Measurements from ENCODE around the gene PCAT7.
"Not testable (repeated sequence)": the region's sequence is repeated elsewhere in the genome, so short reads cannot be mapped to it uniquely, and the experiment has no call there.

Gene PCAT7

GRCh38 chr9:94591876-94592275 lies 37.0 kb downstream of the PCAT7 start:
- TF ChIP-seq CTCF (IDR thresholded peaks at IDR 0.05; ENCODE audit: insufficient read depth, low read depth, low read length, missing control alignments) = no peak
- H3K4me3 ChIP-seq (ENCODE audit: low read length) = no peak overlapping the region
- DNase-seq (ENCODE audit: low read depth) = no peak

GRCh38 chr9:94592683-94593082 lies 37.8 kb downstream of the PCAT7 start:
- not testable (repeated sequence) for DNase-seq (ENCODE audit: low read depth); H3K4me3 ChIP-seq (ENCODE audit: low read length)

GRCh38 chr9:94593459-94594345 lies 38.8 kb downstream of the PCAT7 start, which contains the start of gene FBP2:
Gene FBP2, minus strand, starts transcription at chr9:94593824. Its CDS starts 98 bp downstream, at chr9:94593726.
- no peak for DNase-seq (ENCODE audit: low read depth)
- no peak within 1 kb of the TSS for H3K4me3 ChIP-seq (ENCODE audit: low read length)
- no peak for TF ChIP-seq CTCF (IDR thresholded peaks at IDR 0.05; ENCODE audit: insufficient read depth, low read depth, low read length, missing control alignments)

GRCh38 chr9:94599102-94599501 lies 44.2 kb downstream of the PCAT7 start:
- no peak for DNase-seq (ENCODE audit: low read depth)
- no peak for TF ChIP-seq CTCF (IDR thresholded peaks at IDR 0.05; ENCODE audit: insufficient read depth, low read depth, low read length, missing control alignments)

GRCh38 chr9:94600258-94600657 lies 45.4 kb downstream of the PCAT7 start:
- no peak overlapping the region for H3K4me3 ChIP-seq (ENCODE audit: low read length)
- DNase-seq (ENCODE audit: low read depth) = no peak
- no peak for TF ChIP-seq CTCF (IDR thresholded peaks at IDR 0.05; ENCODE audit: insufficient read depth, low read depth, low read length, missing control alignments)

More at GRCh38 chr9:94599102-94599501, 44.2 kb downstream of the PCAT7 start:
- no peak overlapping the region for H3K4me3 ChIP-seq (ENCODE audit: low read length)

- TF ChIP-seq CTCF (IDR thresholded peaks at IDR 0.05; ENCODE audit: insufficient read depth, low read depth, low read length, missing control alignments) = no peak
- no peak overlapping the region for H3K4me3 ChIP-seq (ENCODE audit: low read length)
- no peak for DNase-seq (ENCODE audit: low read depth)
Observed at GRCh38 chr9:94600715-94601114, 45.8 kb downstream of the PCAT7 start.

- no peak for DNase-seq (ENCODE audit: low read depth)
- TF ChIP-seq CTCF (IDR thresholded peaks at IDR 0.05; ENCODE audit: insufficient read depth, low read depth, low read length, missing control alignments) = no peak
- H3K4me3 ChIP-seq (ENCODE audit: low read length) = no peak overlapping the region
Observed at GRCh38 chr9:94602666-94603065, 47.8 kb downstream of the PCAT7 start.

Measured in epithelial cell of esophagus (primary cell).